Type B pancreatic cell (in vitro differentiated cells): ENCODE measurements around the gene ZNF674. TPM values are rescaled to one million over a fixed set of nuclear protein-coding genes. Genes with fewer than 3 reads are reported as not detected.

Source experiments
- DNase-seq: peaks from one replicate; pipeline ENCODE4 v3.0.0; 2021; ENCODE audit warnings: mixed read lengths; ENCODE audit not compliant: unreplicated experiment; ENCODE audit errors: extremely low spot score
- H3K27ac Mint-ChIP-seq: 2 replicates; pipeline ENCODE4 v1.8.0; 2021; ENCODE audit warnings: mild to moderate bottlenecking, mixed read lengths
- H3K27me3 Mint-ChIP-seq: 2 replicates; pipeline ENCODE4 v1.8.0; 2021; ENCODE audit warnings: mixed read lengths
- H3K36me3 Mint-ChIP-seq: 2 replicates; pipeline ENCODE4 v1.8.0; 2021; ENCODE audit warnings: mixed read lengths
- H3K4me1 Mint-ChIP-seq: one replicate; pipeline ENCODE4 v1.8.0; 2021; ENCODE audit warnings: mixed read lengths; ENCODE audit not compliant: unreplicated experiment
- H3K4me3 Mint-ChIP-seq: 2 replicates; pipeline ENCODE4 v1.8.0; 2021; ENCODE audit warnings: mild to moderate bottlenecking, mixed read lengths
- H3K9me3 Mint-ChIP-seq: 2 replicates; pipeline ENCODE4 v1.8.0; 2021; ENCODE audit warnings: mixed read lengths
- total RNA-seq: library from RNA; stranded (reverse); gene quantifications from 2 replicates; pipeline ENCODE4 v1.2.1, GENCODE V29; 2021; ENCODE audit warnings: low replicate concordance
- TF ChIP-seq, protein P1 (sequence below): fragments of 200-600 bp; sonication (generic); conservative IDR thresholded peaks from 2 replicates; pipeline ENCODE4 v1.5.0; 2021; ENCODE audit warnings: antibody characterized with exemption, mild to moderate bottlenecking

ZNF674 gene
- total RNA-seq, 1 donor from 2014 or later: 3.5 TPM

DNA sequence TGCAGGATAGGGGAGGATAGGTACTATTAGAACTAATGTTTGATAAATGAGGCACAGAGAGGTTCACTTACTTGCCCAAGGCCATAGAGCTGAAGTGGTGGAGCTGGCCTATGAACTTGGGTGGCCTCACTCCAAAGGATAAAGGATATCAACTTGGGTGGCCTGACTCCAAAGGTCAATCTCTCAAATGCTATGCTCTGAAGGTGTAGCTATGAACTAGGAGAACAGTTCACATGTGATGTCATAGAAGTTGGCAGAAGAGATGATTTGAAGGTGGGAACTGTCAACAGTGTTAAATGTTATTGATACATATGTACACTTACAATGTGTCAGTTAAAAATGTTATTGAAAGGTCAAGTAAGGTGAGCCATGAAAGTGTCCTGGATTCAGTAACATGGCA is 22.2 kb upstream of the ZNF674 start:
- Mint-ChIP-seq H3K36me3 (no peaks in the 10 kb centered on the region), H3K4me1 (no peaks in the 10 kb centered on the region), H3K4me3 (no peak overlapping the region), H3K9me3 (no peaks in the 10 kb centered on the region), H3K27ac (no peak overlapping the region), H3K27me3 (peaks cover 7% of the 10 kb centered on the region)
- no peak for DNase-seq
- TF ChIP-seq, protein P1, sequence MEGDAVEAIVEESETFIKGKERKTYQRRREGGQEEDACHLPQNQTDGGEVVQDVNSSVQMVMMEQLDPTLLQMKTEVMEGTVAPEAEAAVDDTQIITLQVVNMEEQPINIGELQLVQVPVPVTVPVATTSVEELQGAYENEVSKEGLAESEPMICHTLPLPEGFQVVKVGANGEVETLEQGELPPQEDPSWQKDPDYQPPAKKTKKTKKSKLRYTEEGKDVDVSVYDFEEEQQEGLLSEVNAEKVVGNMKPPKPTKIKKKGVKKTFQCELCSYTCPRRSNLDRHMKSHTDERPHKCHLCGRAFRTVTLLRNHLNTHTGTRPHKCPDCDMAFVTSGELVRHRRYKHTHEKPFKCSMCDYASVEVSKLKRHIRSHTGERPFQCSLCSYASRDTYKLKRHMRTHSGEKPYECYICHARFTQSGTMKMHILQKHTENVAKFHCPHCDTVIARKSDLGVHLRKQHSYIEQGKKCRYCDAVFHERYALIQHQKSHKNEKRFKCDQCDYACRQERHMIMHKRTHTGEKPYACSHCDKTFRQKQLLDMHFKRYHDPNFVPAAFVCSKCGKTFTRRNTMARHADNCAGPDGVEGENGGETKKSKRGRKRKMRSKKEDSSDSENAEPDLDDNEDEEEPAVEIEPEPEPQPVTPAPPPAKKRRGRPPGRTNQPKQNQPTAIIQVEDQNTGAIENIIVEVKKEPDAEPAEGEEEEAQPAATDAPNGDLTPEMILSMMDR: no peak

DNA sequence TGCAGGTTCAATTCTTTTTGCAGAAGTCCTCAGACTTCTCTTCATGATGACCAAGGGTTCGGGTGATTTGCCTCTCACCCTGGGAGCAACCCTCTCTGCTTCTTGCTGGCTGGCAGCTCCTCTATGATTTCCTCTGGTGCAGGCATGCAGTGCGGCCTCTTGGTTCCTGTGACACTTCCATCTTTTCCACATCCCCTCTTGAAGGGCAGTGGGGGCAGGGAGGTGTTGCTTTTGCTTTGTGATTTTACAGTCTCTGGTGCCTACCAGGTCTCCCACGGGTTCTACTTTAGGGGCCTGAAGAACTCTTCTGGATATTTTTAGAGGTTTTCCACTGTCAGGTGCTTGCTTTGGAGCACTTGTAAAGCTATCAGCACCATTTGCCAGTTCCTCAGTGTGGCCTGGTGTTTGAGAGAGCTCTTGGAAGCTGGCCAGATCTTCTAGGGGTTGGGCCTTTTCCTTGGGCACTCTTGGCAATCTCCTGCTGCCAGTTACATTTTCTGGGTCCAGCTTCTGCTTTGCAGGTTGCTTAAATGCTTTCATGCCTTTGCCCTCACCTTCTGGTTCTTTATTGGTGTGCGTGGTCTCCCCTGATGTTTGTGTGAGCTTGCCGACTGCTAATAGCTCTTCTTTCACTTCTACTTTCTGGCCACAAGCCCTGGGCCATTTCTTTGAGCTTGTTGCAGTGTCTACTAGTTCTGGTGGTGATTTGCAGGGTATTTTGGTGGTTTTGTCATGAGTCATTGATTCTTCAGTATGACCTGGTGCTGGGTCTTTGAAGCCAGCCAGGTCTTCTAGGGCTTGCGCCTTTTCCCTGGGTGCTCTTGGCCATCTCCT is 16.8 kb upstream of the ZNF674 start:
- H3K9me3 Mint-ChIP-seq: no peaks in the 10 kb centered on the region
- H3K36me3 Mint-ChIP-seq: no peaks in the 10 kb centered on the region
- no peak overlapping the region for H3K4me3 Mint-ChIP-seq
- H3K4me1 Mint-ChIP-seq: no peaks in the 10 kb centered on the region
- no peak for DNase-seq
- H3K27me3 Mint-ChIP-seq: no peaks in the 10 kb centered on the region
- TF ChIP-seq, protein P1: no peak
- H3K27ac Mint-ChIP-seq: no peak overlapping the region

DNA sequence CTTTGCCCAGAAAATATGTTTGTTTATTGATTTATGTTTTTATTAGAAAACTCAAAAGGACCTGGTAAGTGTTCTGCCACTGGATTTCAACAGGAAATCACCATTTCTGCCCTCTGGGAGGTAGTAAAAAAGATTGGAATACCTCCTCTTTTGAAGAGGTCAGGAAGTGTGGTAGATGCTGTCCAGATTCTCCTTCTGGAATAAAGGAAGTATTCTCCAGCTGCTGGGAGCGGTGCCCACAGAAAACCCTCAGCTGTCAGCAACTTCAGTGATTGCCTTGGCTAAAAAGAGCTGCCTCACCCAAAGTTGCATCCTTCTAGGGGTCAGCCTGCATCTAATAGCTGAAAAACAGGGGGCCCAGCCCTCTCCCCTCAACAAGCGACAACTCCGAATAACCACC is 13.8 kb upstream of the ZNF674 start:
- Mint-ChIP-seq H3K36me3 (no peaks in the 10 kb centered on the region), H3K9me3 (no peaks in the 10 kb centered on the region), H3K4me1 (peaks cover 3% of the 10 kb centered on the region), H3K4me3 (no peak overlapping the region), H3K27ac (no peak overlapping the region), H3K27me3 (no peaks in the 10 kb centered on the region)
- TF ChIP-seq, protein P1: no peak
- DNase-seq: no peak

DNA sequence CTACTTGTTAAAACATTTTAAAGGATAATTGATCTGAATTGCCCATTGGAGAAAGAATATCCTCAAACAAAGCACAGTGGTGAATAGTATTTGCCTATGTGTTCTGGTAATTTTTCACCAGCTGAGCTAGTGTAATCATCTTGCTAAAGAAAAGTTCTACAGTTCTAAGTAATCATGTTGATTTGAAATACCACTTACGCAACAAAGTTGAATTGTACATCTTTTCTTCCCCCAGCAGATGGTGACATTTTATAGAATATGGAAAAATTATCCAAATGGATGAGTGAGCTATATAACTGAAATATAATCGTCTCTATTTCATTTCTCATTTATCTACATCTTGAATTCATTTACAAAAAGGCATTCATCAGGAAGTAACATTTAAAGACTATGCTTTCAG is 9.7 kb upstream of the ZNF674 start:
- H3K9me3 Mint-ChIP-seq: no peaks in the 10 kb centered on the region
- H3K36me3 Mint-ChIP-seq: no peaks in the 10 kb centered on the region
- TF ChIP-seq, protein P1: peak; percentile 48
- H3K4me3 Mint-ChIP-seq: no peak overlapping the region
- no peak for DNase-seq
- H3K4me1 Mint-ChIP-seq: peaks cover 3% of the 10 kb centered on the region
- no peaks in the 10 kb centered on the region for H3K27me3 Mint-ChIP-seq
- no peak overlapping the region for H3K27ac Mint-ChIP-seq

DNA sequence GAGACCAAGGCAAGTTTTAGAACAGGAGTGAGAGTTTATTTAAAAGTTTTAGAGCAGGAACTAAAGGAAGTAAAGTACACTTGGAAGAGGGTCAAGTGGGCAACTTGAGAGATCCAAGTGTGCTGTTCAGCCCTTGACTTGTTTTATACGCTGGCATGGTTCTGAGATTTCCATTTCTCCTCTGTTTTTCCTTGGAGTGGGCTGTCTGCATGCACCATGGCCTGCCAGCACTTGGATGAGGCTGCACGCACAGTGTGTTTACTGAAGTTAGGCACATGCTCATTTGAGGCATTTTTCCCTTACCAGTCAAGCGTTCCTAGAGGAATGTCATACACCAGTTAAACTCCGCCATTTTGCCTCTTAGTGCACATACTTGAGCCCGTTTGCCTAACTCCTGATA is 8.7 kb upstream of the ZNF674 start:
- TF ChIP-seq, protein P1: no peak
- DNase-seq: no peak
- no peaks in the 10 kb centered on the region for H3K9me3 Mint-ChIP-seq
- no peak overlapping the region for H3K4me3 Mint-ChIP-seq
- H3K36me3 Mint-ChIP-seq: peaks cover 2% of the 10 kb centered on the region
- H3K27ac Mint-ChIP-seq: no peak overlapping the region
- peaks cover 3% of the 10 kb centered on the region for H3K4me1 Mint-ChIP-seq
- H3K27me3 Mint-ChIP-seq: no peaks in the 10 kb centered on the region
